ES-I3 (cell line): Measurements from ENCODE around the gene NADSYN1.

Source experiments
- H3K36me3 ChIP-seq: 2 replicates; pipeline ENCODE4 v1.6.1; 2013; ENCODE audit warnings: mild to moderate bottlenecking, low read length, control low read depth, moderate library complexity; ENCODE audit not compliant: insufficient read depth
- H3K4me1 ChIP-seq: 2 replicates; pipeline ENCODE4 v1.6.1; 2013; ENCODE audit warnings: mild to moderate bottlenecking, control low read depth, low read length; ENCODE audit not compliant: insufficient read depth
- H3K9ac ChIP-seq: 2 replicates; pipeline ENCODE4 v1.6.1; 2013; ENCODE audit warnings: low read depth, mild to moderate bottlenecking, low read length, moderate library complexity
- H3K9me3 ChIP-seq: 2 replicates; pipeline ENCODE4 v1.6.1; 2013; ENCODE audit warnings: mild to moderate bottlenecking, low read length, moderate library complexity; ENCODE audit not compliant: control insufficient read depth, insufficient read depth

The NADSYN1 gene

GRCh38 chr11:71465054-71465453 is 12.1 kb downstream of the NADSYN1 start:
- Histone ChIP-seq H3K4me1 (no peaks in the 10 kb centered on the region), H3K9ac (no peak overlapping the region), H3K9me3 (no peaks in the 10 kb centered on the region), H3K36me3 (no peaks in the 10 kb centered on the region)

- no peaks in the 10 kb centered on the region for H3K4me1 ChIP-seq
- no peaks in the 10 kb centered on the region for H3K36me3 ChIP-seq
- H3K9me3 ChIP-seq: no peaks in the 10 kb centered on the region
- H3K9ac ChIP-seq: no peak overlapping the region
Observed at GRCh38 chr11:71466358-71466757, 13.4 kb downstream of the NADSYN1 start.

GRCh38 chr11:71467164-71467563 is 14.2 kb downstream of the NADSYN1 start:
- Histone ChIP-seq H3K36me3 (no peaks in the 10 kb centered on the region), H3K4me1 (no peaks in the 10 kb centered on the region; the same call in 1 of the 2 replicates), H3K9ac (no peak overlapping the region), H3K9me3 (no peaks in the 10 kb centered on the region)

GRCh38 chr11:71470946-71471345 is 17.9 kb downstream of the NADSYN1 start:
- Histone ChIP-seq H3K4me1 (no peaks in the 10 kb centered on the region; the same call in 1 of the 2 replicates), H3K9me3 (no peaks in the 10 kb centered on the region), H3K9ac (no peak overlapping the region), H3K36me3 (peaks cover under 1% of the 10 kb centered on the region)

- H3K36me3 ChIP-seq: peaks cover 6% of the 10 kb centered on the region
- H3K4me1 ChIP-seq: no peaks in the 10 kb centered on the region; the same call in 1 of the 2 replicates
- no peak overlapping the region for H3K9ac ChIP-seq
- no peaks in the 10 kb centered on the region for H3K9me3 ChIP-seq
Observed at GRCh38 chr11:71472357-71472885, 19.4 kb downstream of the NADSYN1 start.

GRCh38 chr11:71472941-71473792 is 20.2 kb downstream of the NADSYN1 start:
- H3K9me3 ChIP-seq: no peaks in the 10 kb centered on the region
- no peaks in the 10 kb centered on the region; the same call in 1 of the 2 replicates for H3K4me1 ChIP-seq
- peaks cover 6% of the 10 kb centered on the region for H3K36me3 ChIP-seq
- H3K9ac ChIP-seq: no peak overlapping the region

GRCh38 chr11:71473793-71474080 is 20.7 kb downstream of the NADSYN1 start:
- Histone ChIP-seq H3K9ac (no peak overlapping the region), H3K4me1 (no peaks in the 10 kb centered on the region; the same call in 1 of the 2 replicates), H3K9me3 (no peaks in the 10 kb centered on the region), H3K36me3 (peaks cover 6% of the 10 kb centered on the region)

GRCh38 chr11:71474141-71474770 is 21.3 kb downstream of the NADSYN1 start:
- no peak overlapping the region for H3K9ac ChIP-seq
- peaks cover 6% of the 10 kb centered on the region for H3K36me3 ChIP-seq
- H3K4me1 ChIP-seq: no peaks in the 10 kb centered on the region; the same call in 1 of the 2 replicates
- no peaks in the 10 kb centered on the region for H3K9me3 ChIP-seq

GRCh38 chr11:71474771-71475483 is 21.9 kb downstream of the NADSYN1 start:
- Histone ChIP-seq H3K9me3 (no peaks in the 10 kb centered on the region), H3K36me3 (peaks cover 6% of the 10 kb centered on the region), H3K9ac (no peak overlapping the region), H3K4me1 (no peaks in the 10 kb centered on the region; the same call in 1 of the 2 replicates)

GRCh38 chr11:71476031-71476430 is 23.0 kb downstream of the NADSYN1 start:
- Histone ChIP-seq H3K9ac (no peak overlapping the region), H3K4me1 (no peaks in the 10 kb centered on the region; the same call in 1 of the 2 replicates), H3K36me3 (peaks cover 6% of the 10 kb centered on the region), H3K9me3 (no peaks in the 10 kb centered on the region)

GRCh38 chr11:71476926-71477640 is 24.1 kb downstream of the NADSYN1 start:
- no peak overlapping the region for H3K9ac ChIP-seq
- H3K9me3 ChIP-seq: no peaks in the 10 kb centered on the region
- no peaks in the 10 kb centered on the region; the same call in 1 of the 2 replicates for H3K4me1 ChIP-seq
- H3K36me3 ChIP-seq: peaks cover 6% of the 10 kb centered on the region

GRCh38 chr11:71477641-71478527 is 24.9 kb downstream of the NADSYN1 start:
- Histone ChIP-seq H3K9me3 (no peaks in the 10 kb centered on the region), H3K4me1 (no peaks in the 10 kb centered on the region; the same call in 1 of the 2 replicates), H3K9ac (no peak overlapping the region), H3K36me3 (peaks cover 6% of the 10 kb centered on the region)

- Histone ChIP-seq H3K4me1 (no peaks in the 10 kb centered on the region; the same call in 1 of the 2 replicates), H3K9me3 (no peaks in the 10 kb centered on the region), H3K9ac (no peak overlapping the region), H3K36me3 (peaks cover 8% of the 10 kb centered on the region)
Observed at GRCh38 chr11:71478528-71478840, 25.5 kb downstream of the NADSYN1 start.
